Adrenal gland (tissue), 5 donors: ENCODE measurements around the gene USP49.

Experiments
- POLR2A ChIP-seq, 2 donors: fragments of 450-650 bp; IDR thresholded peaks; one replicate each; pipeline ENCODE4 v1.6.1; 2017; ENCODE audit warnings: antibody characterized with exemption in 2 of 2, mild to moderate bottlenecking in 2 of 2, moderate library complexity in 1 of 2
- TF ChIP-seq, protein P1 (sequence below), 6 experiments: fragments of 450-650 bp in 4 of 6; fragments of 200-600 bp in 2 of 6; sonication (generic) in 1 of 6; IDR thresholded peaks; 1 replicate in 5 of 6; 2 replicates in 1 of 6; pipeline versions ENCODE4 v1.5.1 to v1.8.0; 2016 to 2021; ENCODE audit warnings: antibody characterized with exemption in 6 of 6, mild to moderate bottlenecking in 2 of 6, moderate library complexity in 1 of 6
- donor health status: DM: no; HTN: no; CAD: no.

DNA sequence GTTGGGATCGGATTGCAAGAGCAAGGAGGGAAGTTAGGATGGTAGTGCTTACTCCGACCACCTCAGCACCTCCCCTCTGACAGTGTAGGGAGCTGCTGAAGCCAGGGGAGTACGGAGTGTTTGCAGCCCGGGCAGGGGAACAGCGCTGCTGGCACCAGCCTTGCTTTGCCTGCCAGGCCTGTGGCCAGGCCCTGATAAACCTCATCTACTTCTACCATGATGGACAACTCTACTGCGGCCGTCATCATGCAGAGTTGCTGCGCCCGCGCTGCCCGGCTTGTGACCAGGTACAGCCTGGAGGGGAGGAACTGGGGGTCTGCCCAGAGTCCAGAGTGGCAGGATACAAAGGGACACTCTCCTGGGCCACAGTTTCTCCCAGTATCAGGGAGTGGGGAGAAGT lies 109.9 kb downstream of the USP49 start:
- TF ChIP-seq, protein P1, sequence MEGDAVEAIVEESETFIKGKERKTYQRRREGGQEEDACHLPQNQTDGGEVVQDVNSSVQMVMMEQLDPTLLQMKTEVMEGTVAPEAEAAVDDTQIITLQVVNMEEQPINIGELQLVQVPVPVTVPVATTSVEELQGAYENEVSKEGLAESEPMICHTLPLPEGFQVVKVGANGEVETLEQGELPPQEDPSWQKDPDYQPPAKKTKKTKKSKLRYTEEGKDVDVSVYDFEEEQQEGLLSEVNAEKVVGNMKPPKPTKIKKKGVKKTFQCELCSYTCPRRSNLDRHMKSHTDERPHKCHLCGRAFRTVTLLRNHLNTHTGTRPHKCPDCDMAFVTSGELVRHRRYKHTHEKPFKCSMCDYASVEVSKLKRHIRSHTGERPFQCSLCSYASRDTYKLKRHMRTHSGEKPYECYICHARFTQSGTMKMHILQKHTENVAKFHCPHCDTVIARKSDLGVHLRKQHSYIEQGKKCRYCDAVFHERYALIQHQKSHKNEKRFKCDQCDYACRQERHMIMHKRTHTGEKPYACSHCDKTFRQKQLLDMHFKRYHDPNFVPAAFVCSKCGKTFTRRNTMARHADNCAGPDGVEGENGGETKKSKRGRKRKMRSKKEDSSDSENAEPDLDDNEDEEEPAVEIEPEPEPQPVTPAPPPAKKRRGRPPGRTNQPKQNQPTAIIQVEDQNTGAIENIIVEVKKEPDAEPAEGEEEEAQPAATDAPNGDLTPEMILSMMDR (IDR thresholded peaks at IDR 0.05) = no peak
- TF ChIP-seq POLR2A (IDR thresholded peaks at IDR 0.05) = no peak
